ENCODE measurements around the gene TELO2. TPM values are rescaled to one million over a fixed set of nuclear protein-coding genes. Genes with fewer than 3 reads are reported as not detected.

The TELO2 gene
- total RNA-seq, 1 donor from 2014 or later, result 87.5 TPM

- no peak for DNase-seq (ENCODE audit: low read depth, low spot score)
- Mint-ChIP-seq H3K9me3 (no peaks in the 10 kb centered on the region), H3K36me3 (ENCODE audit: low read depth) (no peaks in the 10 kb centered on the region), H3K27ac (ENCODE audit: unreplicated experiment) (no peak overlapping the region), H3K4me3 (no peak overlapping the region), H3K27me3 (ENCODE audit: low read depth) (no peaks in the 10 kb centered on the region), H3K4me1 (no peaks in the 10 kb centered on the region)
- TF ChIP-seq, protein P1, sequence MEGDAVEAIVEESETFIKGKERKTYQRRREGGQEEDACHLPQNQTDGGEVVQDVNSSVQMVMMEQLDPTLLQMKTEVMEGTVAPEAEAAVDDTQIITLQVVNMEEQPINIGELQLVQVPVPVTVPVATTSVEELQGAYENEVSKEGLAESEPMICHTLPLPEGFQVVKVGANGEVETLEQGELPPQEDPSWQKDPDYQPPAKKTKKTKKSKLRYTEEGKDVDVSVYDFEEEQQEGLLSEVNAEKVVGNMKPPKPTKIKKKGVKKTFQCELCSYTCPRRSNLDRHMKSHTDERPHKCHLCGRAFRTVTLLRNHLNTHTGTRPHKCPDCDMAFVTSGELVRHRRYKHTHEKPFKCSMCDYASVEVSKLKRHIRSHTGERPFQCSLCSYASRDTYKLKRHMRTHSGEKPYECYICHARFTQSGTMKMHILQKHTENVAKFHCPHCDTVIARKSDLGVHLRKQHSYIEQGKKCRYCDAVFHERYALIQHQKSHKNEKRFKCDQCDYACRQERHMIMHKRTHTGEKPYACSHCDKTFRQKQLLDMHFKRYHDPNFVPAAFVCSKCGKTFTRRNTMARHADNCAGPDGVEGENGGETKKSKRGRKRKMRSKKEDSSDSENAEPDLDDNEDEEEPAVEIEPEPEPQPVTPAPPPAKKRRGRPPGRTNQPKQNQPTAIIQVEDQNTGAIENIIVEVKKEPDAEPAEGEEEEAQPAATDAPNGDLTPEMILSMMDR (conservative IDR thresholded peaks at IDR 0.05), result no peak
Observed at GRCh38 chr16:1454561-1454960, 38.6 kb upstream of the TELO2 start.

DNA sequence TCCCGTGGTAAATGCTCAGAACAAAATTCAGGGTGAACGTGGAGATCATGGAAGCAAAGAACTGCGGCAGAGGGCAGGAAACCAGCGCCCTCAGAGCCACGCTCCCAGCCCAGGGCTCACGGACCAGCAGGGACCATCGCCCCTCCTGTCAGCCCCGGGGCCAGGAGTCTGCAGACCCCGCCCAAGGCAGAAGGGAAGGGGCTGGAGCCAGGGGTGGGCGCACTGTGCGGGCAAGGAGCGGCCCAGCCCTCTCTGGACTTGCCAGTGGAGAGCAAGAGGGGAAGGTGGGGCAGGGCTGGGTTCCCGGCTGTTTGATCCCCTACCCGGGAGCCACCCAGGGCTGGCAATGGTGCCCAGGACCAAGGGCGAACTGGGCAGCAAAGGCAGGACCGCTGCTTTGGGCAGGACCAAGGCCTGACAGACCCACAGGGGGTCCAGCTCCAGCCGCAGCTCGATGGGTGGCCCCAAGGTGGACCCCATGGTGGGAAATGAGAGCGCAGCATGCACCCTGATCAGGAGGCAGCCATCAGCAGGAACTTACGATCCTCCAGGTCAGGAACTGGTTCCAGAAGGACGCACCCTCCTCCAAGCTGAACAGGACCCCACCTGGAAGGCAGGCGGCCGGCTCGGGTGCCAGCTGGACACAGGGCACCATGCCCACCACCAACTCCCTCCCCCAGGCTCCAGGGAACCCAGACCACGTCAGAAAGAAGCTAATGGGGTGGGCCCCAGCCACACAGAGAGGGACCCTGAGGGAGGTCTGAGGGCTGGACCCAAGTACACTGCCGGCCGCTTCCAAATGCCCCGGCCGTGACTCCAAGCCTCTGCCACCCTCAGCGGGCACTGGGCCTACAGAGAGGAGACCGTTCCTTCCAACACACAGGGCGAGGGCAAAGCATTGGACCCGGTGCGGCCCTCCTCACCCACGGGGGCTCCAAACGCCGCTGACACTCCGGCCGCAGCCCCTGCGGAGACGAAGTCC is 37.7 kb upstream of the TELO2 start:
- TF ChIP-seq, protein P1 (conservative IDR thresholded peaks at IDR 0.05), result no peak
- Mint-ChIP-seq H3K36me3 (ENCODE audit: low read depth) (no peaks in the 10 kb centered on the region), H3K4me3 (no peak overlapping the region), H3K27ac (ENCODE audit: unreplicated experiment) (no peak overlapping the region), H3K4me1 (no peaks in the 10 kb centered on the region), H3K9me3 (no peaks in the 10 kb centered on the region), H3K27me3 (ENCODE audit: low read depth) (no peaks in the 10 kb centered on the region)
- DNase-seq (ENCODE audit: low read depth, low spot score), result no peak

- Mint-ChIP-seq H3K36me3 (ENCODE audit: low read depth) (no peaks in the 10 kb centered on the region), H3K27me3 (ENCODE audit: low read depth) (no peaks in the 10 kb centered on the region), H3K27ac (ENCODE audit: unreplicated experiment) (no peak overlapping the region), H3K4me3 (no peak overlapping the region), H3K4me1 (no peaks in the 10 kb centered on the region), H3K9me3 (no peaks in the 10 kb centered on the region)
- DNase-seq (ENCODE audit: low read depth, low spot score), result no peak
- TF ChIP-seq, protein P1 (conservative IDR thresholded peaks at IDR 0.05), result no peak
Observed at GRCh38 chr16:1456951-1457350, 36.2 kb upstream of the TELO2 start.

GRCh38 chr16:1457489-1458245 is 35.5 kb upstream of the TELO2 start:
- DNase-seq (ENCODE audit: low read depth, low spot score), result no peak
- Mint-ChIP-seq H3K4me1 (no peaks in the 10 kb centered on the region), H3K4me3 (no peak overlapping the region), H3K27me3 (ENCODE audit: low read depth) (no peaks in the 10 kb centered on the region), H3K36me3 (ENCODE audit: low read depth) (no peaks in the 10 kb centered on the region), H3K9me3 (no peaks in the 10 kb centered on the region), H3K27ac (ENCODE audit: unreplicated experiment) (no peak overlapping the region)
- TF ChIP-seq, protein P1 (conservative IDR thresholded peaks at IDR 0.05), result no peak

DNA sequence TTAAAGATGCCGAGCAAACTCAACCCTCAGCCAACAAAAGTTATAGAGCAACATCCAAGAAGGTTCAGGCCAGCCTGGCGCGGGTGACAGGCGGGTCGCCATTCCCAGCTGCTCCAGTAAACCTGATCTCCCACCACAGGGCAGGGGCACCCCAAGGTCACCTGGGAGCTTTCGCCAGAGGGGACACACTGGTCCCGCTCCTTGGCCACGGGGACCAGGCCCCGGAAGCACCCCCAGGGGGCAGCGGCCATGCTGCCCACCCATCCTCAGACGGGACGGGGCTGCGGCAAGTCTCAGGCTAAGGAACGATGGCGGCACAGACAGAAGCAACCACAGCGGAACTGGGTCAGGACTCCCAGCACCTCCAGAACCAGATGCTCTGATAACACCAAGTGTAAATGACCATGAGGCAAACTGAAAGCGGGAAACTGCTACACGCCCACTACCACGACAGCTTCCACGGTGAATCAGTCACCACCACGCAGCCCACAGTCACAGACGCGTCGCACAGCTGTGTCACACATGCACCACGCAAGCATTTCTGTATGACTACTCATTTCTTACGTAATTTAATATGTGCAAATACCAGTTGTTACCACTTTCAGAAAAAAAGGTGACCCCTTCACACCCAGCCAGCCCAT is 34.7 kb upstream of the TELO2 start:
- TF ChIP-seq, protein P1 (conservative IDR thresholded peaks at IDR 0.05), result no peak
- no peak overlapping the region for H3K27ac Mint-ChIP-seq (ENCODE audit: unreplicated experiment)
- no peaks in the 10 kb centered on the region for H3K27me3 Mint-ChIP-seq (ENCODE audit: low read depth)
- no peaks in the 10 kb centered on the region for H3K4me1 Mint-ChIP-seq
- no peak overlapping the region for H3K4me3 Mint-ChIP-seq
- no peaks in the 10 kb centered on the region for H3K36me3 Mint-ChIP-seq (ENCODE audit: low read depth)
- H3K9me3 Mint-ChIP-seq, result no peaks in the 10 kb centered on the region
- no peak for DNase-seq (ENCODE audit: low read depth, low spot score)
